ENCODE results near the gene PTPRN2.

PTPRN2 gene

DNA sequence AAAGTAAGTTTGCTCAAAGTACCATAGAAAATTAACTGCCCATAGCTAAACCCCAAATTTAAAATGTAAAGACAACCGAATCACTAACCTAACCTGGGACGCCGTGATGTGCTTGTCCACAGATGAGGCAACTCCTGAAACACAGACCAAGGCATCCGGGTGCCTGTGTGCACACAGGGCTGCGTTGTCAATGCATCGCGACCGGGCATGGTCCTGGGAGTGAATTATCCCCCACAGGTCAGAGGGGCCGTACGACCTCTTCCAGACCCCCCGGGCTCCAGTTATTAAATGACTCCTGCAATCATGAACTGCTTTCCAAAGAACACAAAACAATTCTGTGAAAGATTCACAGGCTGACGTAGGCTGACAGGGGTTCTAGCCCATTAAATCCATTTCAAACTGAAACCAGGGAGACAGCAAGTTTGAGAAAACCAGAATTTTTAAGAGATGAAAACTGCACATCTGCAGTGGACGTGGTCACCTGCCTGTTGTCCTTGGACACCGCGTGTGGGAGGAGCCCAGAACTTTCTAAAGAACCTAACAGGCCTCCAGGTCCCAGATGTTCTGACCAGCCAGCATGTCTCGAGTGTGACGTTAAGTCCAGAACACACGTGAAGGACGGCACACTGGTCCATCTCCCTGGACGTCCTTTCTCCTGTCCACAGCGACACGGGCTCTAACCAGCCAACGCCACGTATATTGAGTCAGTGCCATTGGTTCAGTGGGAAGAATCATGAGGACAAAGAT, 953.0 kb downstream of the PTPRN2 start:
- no peak overlapping the region for H3K56ac ChIP-seq (ENCODE audit: low read length)
- H3K4me3 ChIP-seq (ENCODE audit: low read length), result no peak overlapping the region
- no peak overlapping the region for H3K23ac ChIP-seq (ENCODE audit: low read length)
- H2BK5ac ChIP-seq (ENCODE audit: low read length), result no peak overlapping the region
- no peak overlapping the region for H4K5ac ChIP-seq (ENCODE audit: low read length)
- H3K36me3 ChIP-seq (ENCODE audit: control insufficient read depth, insufficient read depth, low read length), result no peaks in the 10 kb centered on the region
- H3K27me3 ChIP-seq (ENCODE audit: insufficient read depth, low read length, poor library complexity), result no peaks in the 10 kb centered on the region
- no peaks in the 10 kb centered on the region for H3K79me1 ChIP-seq (ENCODE audit: low read length)
- H3K4me1 ChIP-seq (ENCODE audit: control insufficient read depth, low read depth, low read length), result no peaks in the 10 kb centered on the region
- no peak overlapping the region for H3K4ac ChIP-seq (ENCODE audit: low read depth, low read length)
- no peak overlapping the region for H3K27ac ChIP-seq (ENCODE audit: low read depth, low read length)
- no peak overlapping the region for H3K4me2 ChIP-seq (ENCODE audit: low read length)
- no peak overlapping the region for H2AK5ac ChIP-seq (ENCODE audit: low read length)
- no peak for DNase-seq
- WGBS (ENCODE audit: extremely low coverage, insufficient coverage, low lambda C conversion rate), result no CpG with 5 or more reads among the region's 24 CpGs
- no peaks in the 10 kb centered on the region for H3K79me2 ChIP-seq (ENCODE audit: control insufficient read depth, insufficient read depth, low read length)
- H3K18ac ChIP-seq (ENCODE audit: low read length), result no peak overlapping the region
- H4K8ac ChIP-seq (ENCODE audit: low read depth, low read length), result no peak overlapping the region
- H3K9ac ChIP-seq (ENCODE audit: low read length), result no peak overlapping the region
- H2BK15ac ChIP-seq (replicated peaks; ENCODE audit: low read depth), result no peak overlapping the region
- H2BK120ac ChIP-seq (ENCODE audit: low read depth, low read length), result no peak overlapping the region

- no peaks in the 10 kb centered on the region for H3K4me1 ChIP-seq (ENCODE audit: control insufficient read depth, low read depth, low read length)
- no peak overlapping the region for H3K4ac ChIP-seq (ENCODE audit: low read depth, low read length)
- H3K79me1 ChIP-seq (ENCODE audit: low read length), result no peaks in the 10 kb centered on the region
- no peak overlapping the region for H3K4me3 ChIP-seq (ENCODE audit: low read length)
- H3K4me2 ChIP-seq (ENCODE audit: low read length), result no peak overlapping the region
- no peak for DNase-seq
- H2AK5ac ChIP-seq (ENCODE audit: low read length), result no peak overlapping the region
- H3K27ac ChIP-seq (ENCODE audit: low read depth, low read length), result no peak overlapping the region
- H3K79me2 ChIP-seq (ENCODE audit: control insufficient read depth, insufficient read depth, low read length), result no peaks in the 10 kb centered on the region
- no peak overlapping the region for H2BK5ac ChIP-seq (ENCODE audit: low read length)
- no peak overlapping the region for H3K9ac ChIP-seq (ENCODE audit: low read length)
- H4K5ac ChIP-seq (ENCODE audit: low read length), result no peak overlapping the region
- H3K18ac ChIP-seq (ENCODE audit: low read length), result no peak overlapping the region
- no peak overlapping the region for H2BK15ac ChIP-seq (replicated peaks; ENCODE audit: low read depth)
- no peak overlapping the region for H4K8ac ChIP-seq (ENCODE audit: low read depth, low read length)
- H3K36me3 ChIP-seq (ENCODE audit: control insufficient read depth, insufficient read depth, low read length), result no peaks in the 10 kb centered on the region
- no peaks in the 10 kb centered on the region for H3K27me3 ChIP-seq (ENCODE audit: insufficient read depth, low read length, poor library complexity)
- H2BK120ac ChIP-seq (ENCODE audit: low read depth, low read length), result no peak overlapping the region
- no peak overlapping the region for H3K23ac ChIP-seq (ENCODE audit: low read length)
- WGBS (ENCODE audit: extremely low coverage, insufficient coverage, low lambda C conversion rate), result no CpG with 5 or more reads among the region's 21 CpGs
- no peak overlapping the region for H3K56ac ChIP-seq (ENCODE audit: low read length)
Measured at GRCh38 chr7:157633465-157634185, 954.0 kb downstream of the PTPRN2 start.

DNA sequence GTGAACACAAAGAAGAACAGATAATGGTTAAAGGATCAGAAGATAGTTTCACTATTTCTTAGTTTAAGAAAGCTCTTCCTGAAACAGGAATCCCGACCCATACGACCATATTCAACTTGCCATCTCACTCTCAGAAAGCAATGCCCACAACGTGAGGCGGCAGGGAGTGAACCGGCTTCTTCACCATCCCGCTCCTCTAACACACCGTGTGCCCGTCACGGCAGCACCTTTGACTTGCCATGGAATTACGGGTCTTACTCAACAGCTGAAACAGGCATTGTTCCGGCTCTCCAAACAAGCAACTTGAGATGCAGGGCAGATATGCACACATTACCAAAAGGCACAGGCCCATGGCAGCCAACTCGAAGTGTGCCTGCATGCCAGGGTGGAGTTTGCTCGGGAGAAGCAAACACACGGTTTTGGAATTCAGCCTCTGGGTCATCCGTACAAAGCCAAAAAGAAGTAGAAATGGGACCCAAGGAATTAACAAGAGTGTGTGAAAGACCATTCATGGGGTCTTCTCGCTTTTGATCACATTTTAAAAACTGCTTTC, 957.2 kb downstream of the PTPRN2 start:
- H4K8ac ChIP-seq (ENCODE audit: low read depth, low read length), result no peak overlapping the region
- no peaks in the 10 kb centered on the region for H3K36me3 ChIP-seq (ENCODE audit: control insufficient read depth, insufficient read depth, low read length)
- H3K27me3 ChIP-seq (ENCODE audit: insufficient read depth, low read length, poor library complexity), result no peaks in the 10 kb centered on the region
- no peak overlapping the region for H2BK15ac ChIP-seq (replicated peaks; ENCODE audit: low read depth)
- H3K56ac ChIP-seq (ENCODE audit: low read length), result no peak overlapping the region
- H2BK5ac ChIP-seq (ENCODE audit: low read length), result no peak overlapping the region
- no peak overlapping the region for H3K23ac ChIP-seq (ENCODE audit: low read length)
- no peak overlapping the region for H3K9ac ChIP-seq (ENCODE audit: low read length)
- no peak overlapping the region for H3K27ac ChIP-seq (ENCODE audit: low read depth, low read length)
- H3K4ac ChIP-seq (ENCODE audit: low read depth, low read length), result no peak overlapping the region
- H3K18ac ChIP-seq (ENCODE audit: low read length), result no peak overlapping the region
- H3K79me1 ChIP-seq (ENCODE audit: low read length), result no peaks in the 10 kb centered on the region
- no peaks in the 10 kb centered on the region for H3K79me2 ChIP-seq (ENCODE audit: control insufficient read depth, insufficient read depth, low read length)
- H3K4me1 ChIP-seq (ENCODE audit: control insufficient read depth, low read depth, low read length), result no peaks in the 10 kb centered on the region
- DNase-seq, result no peak
- no peak overlapping the region for H3K4me3 ChIP-seq (ENCODE audit: low read length)
- no peak overlapping the region for H2BK120ac ChIP-seq (ENCODE audit: low read depth, low read length)
- no peak overlapping the region for H4K5ac ChIP-seq (ENCODE audit: low read length)
- no CpG with 5 or more reads among the region's 16 CpGs for WGBS (ENCODE audit: extremely low coverage, insufficient coverage, low lambda C conversion rate)
- no peak overlapping the region for H3K4me2 ChIP-seq (ENCODE audit: low read length)
- no peak overlapping the region for H2AK5ac ChIP-seq (ENCODE audit: low read length)

GRCh38 chr7:157628456-157628855, 959.2 kb downstream of the PTPRN2 start:
- Histone ChIP-seq H2AK5ac (ENCODE audit: low read length) (no peak overlapping the region), H3K23ac (ENCODE audit: low read length) (peak overlapping the region; percentile 45), H3K4me2 (ENCODE audit: low read length) (no peak overlapping the region), H3K56ac (ENCODE audit: low read length) (no peak overlapping the region), H3K79me1 (ENCODE audit: low read length) (no peaks in the 10 kb centered on the region), H4K8ac (ENCODE audit: low read depth, low read length) (no peak overlapping the region), H2BK120ac (ENCODE audit: low read depth, low read length) (no peak overlapping the region), H3K27ac (ENCODE audit: low read depth, low read length) (no peak overlapping the region), H3K4me3 (ENCODE audit: low read length) (no peak overlapping the region), H2BK5ac (ENCODE audit: low read length) (no peak overlapping the region), H3K27me3 (ENCODE audit: insufficient read depth, low read length, poor library complexity) (no peaks in the 10 kb centered on the region), H3K4me1 (ENCODE audit: control insufficient read depth, low read depth, low read length) (no peaks in the 10 kb centered on the region), H2BK15ac (replicated peaks; ENCODE audit: low read depth) (no peak overlapping the region), H3K4ac (ENCODE audit: low read depth, low read length) (no peak overlapping the region), H3K36me3 (ENCODE audit: control insufficient read depth, insufficient read depth, low read length) (no peaks in the 10 kb centered on the region), H3K79me2 (ENCODE audit: control insufficient read depth, insufficient read depth, low read length) (no peaks in the 10 kb centered on the region), H3K9ac (ENCODE audit: low read length) (no peak overlapping the region), H3K18ac (ENCODE audit: low read length) (no peak overlapping the region), H4K5ac (ENCODE audit: low read length) (no peak overlapping the region)
- WGBS (ENCODE audit: extremely low coverage, insufficient coverage, low lambda C conversion rate), result no CpG with 5 or more reads among the region's 12 CpGs
- DNase-seq, result no peak

GRCh38 chr7:157627646-157628045, 960.0 kb downstream of the PTPRN2 start:
- H3K4me3 ChIP-seq (ENCODE audit: low read length), result no peak overlapping the region
- H2BK120ac ChIP-seq (ENCODE audit: low read depth, low read length), result no peak overlapping the region
- no peak overlapping the region for H3K4me2 ChIP-seq (ENCODE audit: low read length)
- no peaks in the 10 kb centered on the region for H3K27me3 ChIP-seq (ENCODE audit: insufficient read depth, low read length, poor library complexity)
- H3K4ac ChIP-seq (ENCODE audit: low read depth, low read length), result no peak overlapping the region
- H3K9ac ChIP-seq (ENCODE audit: low read length), result no peak overlapping the region
- H4K5ac ChIP-seq (ENCODE audit: low read length), result no peak overlapping the region
- H3K27ac ChIP-seq (ENCODE audit: low read depth, low read length), result no peak overlapping the region
- no peak overlapping the region for H2BK5ac ChIP-seq (ENCODE audit: low read length)
- no peak overlapping the region for H3K18ac ChIP-seq (ENCODE audit: low read length)
- H3K79me1 ChIP-seq (ENCODE audit: low read length), result no peaks in the 10 kb centered on the region
- H3K36me3 ChIP-seq (ENCODE audit: control insufficient read depth, insufficient read depth, low read length), result no peaks in the 10 kb centered on the region
- no peak overlapping the region for H3K56ac ChIP-seq (ENCODE audit: low read length)
- DNase-seq, result no peak
- H2BK15ac ChIP-seq (replicated peaks; ENCODE audit: low read depth), result no peak overlapping the region
- H3K4me1 ChIP-seq (ENCODE audit: control insufficient read depth, low read depth, low read length), result no peaks in the 10 kb centered on the region
- H4K8ac ChIP-seq (ENCODE audit: low read depth, low read length), result no peak overlapping the region
- no CpG with 5 or more reads among the region's 8 CpGs for WGBS (ENCODE audit: extremely low coverage, insufficient coverage, low lambda C conversion rate)
- H2AK5ac ChIP-seq (ENCODE audit: low read length), result no peak overlapping the region
- H3K23ac ChIP-seq (ENCODE audit: low read length), result no peak overlapping the region
- no peaks in the 10 kb centered on the region for H3K79me2 ChIP-seq (ENCODE audit: control insufficient read depth, insufficient read depth, low read length)
